ENCODE measurements around the gene EDN1. TPM values are rescaled to one million over a fixed set of nuclear protein-coding genes. Genes with fewer than 3 reads are reported as not detected.

The EDN1 gene
- polyA plus RNA-seq, 1 donor (not counting 4 experiments of a cell fraction or from before 2014, with no cell fraction given): 17.2 TPM

- no peaks in the 10 kb centered on the region for H4K20me1 ChIP-seq (ENCODE audit: control insufficient read depth, extremely low read depth, insufficient read depth, low read length)
- no peaks in the 10 kb centered on the region for H3K36me3 ChIP-seq (ENCODE audit: control insufficient read depth in 2 of 2, extremely low read depth in 1 of 2, insufficient read depth in 2 of 2, low read length in 2 of 2)
- H3K9me1 ChIP-seq (ENCODE audit: control insufficient read depth, extremely low read depth, insufficient read depth, low read length): no peaks in the 10 kb centered on the region
- H2AFZ ChIP-seq (ENCODE audit: control insufficient read depth, low read length): no peak overlapping the region
- no peaks in the 10 kb centered on the region for H3K79me2 ChIP-seq (ENCODE audit: control insufficient read depth, insufficient read depth, low read length)
- H3K4me2 ChIP-seq (ENCODE audit: control insufficient read depth, extremely low read depth, insufficient read depth, low read depth, low read length): no peak overlapping the region
- TF ChIP-seq CTCF (optimal IDR thresholded peaks at IDR 0.05 in 1 of 3, IDR thresholded peaks at IDR 0.05 in 1 of 3, conservative IDR thresholded peaks at IDR 0.05 in 1 of 3; ENCODE audit: extremely low read depth in 1 of 3, insufficient read depth in 2 of 3, low read length in 3 of 3) (no peak), EZH2 (IDR thresholded peaks at IDR 0.05; ENCODE audit: low read length) (no peak)
- no peak overlapping the region for H3K9ac ChIP-seq (ENCODE audit: control insufficient read depth, extremely low read depth, insufficient read depth, low read length)
- H3K4me1 ChIP-seq (ENCODE audit: control insufficient read depth, extremely low read depth, insufficient read depth, low read length): peaks cover 4% of the 10 kb centered on the region
- no peaks in the 10 kb centered on the region for H3K9me3 ChIP-seq (ENCODE audit: control insufficient read depth, low read depth, low read length)
- FAIRE-seq: no peak
- DNase-seq (ENCODE audit: low read depth, low spot score): no peak
- no peaks in the 10 kb centered on the region for H3K27me3 ChIP-seq (ENCODE audit: control insufficient read depth, extremely low read depth, insufficient read depth, low read length)
- H3K27ac ChIP-seq (ENCODE audit: control insufficient read depth, insufficient read depth, low read length): no peak overlapping the region
- H3K4me3 ChIP-seq (ENCODE audit: control insufficient read depth in 2 of 3, extremely low read depth in 1 of 3, insufficient read depth in 2 of 3, low read depth in 1 of 3, low read length in 3 of 3): no peak overlapping the region
- dilution Hi-C loops (cut with MboI; ENCODE audit: extremely low pct_ligation_motif_present, low sequenced_read_pairs): no loop called here
Observed at GRCh38 chr6:12342664-12343063, 52.5 kb downstream of the EDN1 start.

DNA sequence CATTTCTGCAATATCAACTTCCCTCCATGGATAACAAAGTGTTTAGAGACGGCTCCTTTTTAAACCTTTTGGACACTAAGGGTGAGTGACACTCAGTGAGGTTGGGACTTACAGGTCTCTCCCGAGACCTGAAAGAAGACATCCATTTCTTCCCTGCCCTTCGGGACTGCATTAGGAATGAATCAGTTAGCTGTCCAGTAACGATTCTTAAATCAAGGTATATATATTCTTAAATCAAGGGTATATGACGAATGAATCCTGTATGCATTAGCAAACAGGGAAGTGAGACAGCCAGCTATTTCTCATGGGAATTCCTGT lies 52.9 kb downstream of the EDN1 start:
- Histone ChIP-seq H3K9ac (ENCODE audit: control insufficient read depth, extremely low read depth, insufficient read depth, low read length) (no peak overlapping the region), H3K4me3 (ENCODE audit: control insufficient read depth in 2 of 3, extremely low read depth in 1 of 3, insufficient read depth in 2 of 3, low read depth in 1 of 3, low read length in 3 of 3) (no peak overlapping the region), H3K27me3 (ENCODE audit: control insufficient read depth, extremely low read depth, insufficient read depth, low read length) (no peaks in the 10 kb centered on the region), H3K79me2 (ENCODE audit: control insufficient read depth, insufficient read depth, low read length) (no peaks in the 10 kb centered on the region), H3K4me1 (ENCODE audit: control insufficient read depth, extremely low read depth, insufficient read depth, low read length) (peaks cover 4% of the 10 kb centered on the region), H4K20me1 (ENCODE audit: control insufficient read depth, extremely low read depth, insufficient read depth, low read length) (no peaks in the 10 kb centered on the region), H3K4me2 (ENCODE audit: control insufficient read depth, extremely low read depth, insufficient read depth, low read depth, low read length) (no peak overlapping the region), H3K27ac (ENCODE audit: control insufficient read depth, insufficient read depth, low read length) (no peak overlapping the region), H3K9me1 (ENCODE audit: control insufficient read depth, extremely low read depth, insufficient read depth, low read length) (no peaks in the 10 kb centered on the region), H2AFZ (ENCODE audit: control insufficient read depth, low read length) (no peak overlapping the region), H3K36me3 (ENCODE audit: control insufficient read depth in 2 of 2, extremely low read depth in 1 of 2, insufficient read depth in 2 of 2, low read length in 2 of 2) (no peaks in the 10 kb centered on the region), H3K9me3 (ENCODE audit: control insufficient read depth, low read depth, low read length) (no peaks in the 10 kb centered on the region)
- FAIRE-seq: no peak
- no peak for TF ChIP-seq CTCF (optimal IDR thresholded peaks at IDR 0.05 in 1 of 3, IDR thresholded peaks at IDR 0.05 in 1 of 3, conservative IDR thresholded peaks at IDR 0.05 in 1 of 3; ENCODE audit: extremely low read depth in 1 of 3, insufficient read depth in 2 of 3, low read length in 3 of 3)
- dilution Hi-C loops (cut with MboI; ENCODE audit: extremely low pct_ligation_motif_present, low sequenced_read_pairs): no loop called here
- DNase-seq (ENCODE audit: low read depth, low spot score): no peak
